GM12892 (cell line): ENCODE results near the gene THBS3.

Experiments
- POLR2AphosphoS5 ChIP-seq: IDR thresholded peaks from 2 replicates; pipeline ENCODE4 v1.6.1; 2011; ENCODE audit warnings: low read depth, low read length, control low read depth
- TAF1 ChIP-seq: IDR thresholded peaks from 2 replicates; pipeline ENCODE4 v1.6.1; 2011; ENCODE audit warnings: low read depth, mild to moderate bottlenecking, control low read depth, low read length, borderline replicate concordance

DNA sequence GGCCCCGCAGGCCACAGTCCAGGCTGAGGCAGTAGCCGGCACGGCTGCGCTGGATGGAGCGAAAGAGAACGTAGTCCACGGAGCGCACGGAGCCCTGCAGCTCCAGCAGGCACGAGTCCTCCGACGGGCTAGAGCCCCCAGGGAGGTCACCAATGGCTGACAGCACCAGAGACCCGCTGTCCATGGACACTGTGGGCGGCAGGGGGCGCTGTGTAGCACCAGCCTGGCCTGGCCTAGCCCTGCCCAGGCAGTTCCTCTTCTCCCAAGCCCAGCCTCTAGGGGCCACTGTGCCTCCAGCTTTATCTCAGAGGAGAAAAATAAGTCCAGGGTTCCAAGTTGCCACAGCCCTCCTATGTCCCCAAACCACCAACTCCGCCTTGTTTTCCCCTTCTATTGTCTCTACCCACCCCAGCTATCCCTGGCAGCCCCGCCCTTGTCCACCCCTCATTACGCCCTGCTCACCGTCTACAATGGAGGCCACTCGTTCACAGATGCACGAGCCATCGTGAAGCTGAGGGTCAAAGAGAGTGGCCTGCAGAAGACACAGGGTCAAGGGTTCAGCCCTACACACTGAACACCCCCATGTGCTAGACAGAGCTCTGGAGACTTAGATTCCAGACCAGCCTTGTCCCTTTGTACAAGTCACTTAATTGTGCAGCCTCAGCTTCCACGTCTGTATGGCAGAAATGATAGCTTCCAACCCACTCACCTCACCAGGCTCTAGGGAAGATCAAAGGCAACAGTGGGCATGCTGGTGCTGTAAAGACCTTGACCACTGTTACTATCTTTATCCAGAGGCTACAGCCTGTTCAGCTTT is 43.1 kb upstream of the THBS3 start:
- TF ChIP-seq TAF1 (no peak), POLR2AphosphoS5 (no peak)
